ENCODE data around the gene PARL.

DNA sequence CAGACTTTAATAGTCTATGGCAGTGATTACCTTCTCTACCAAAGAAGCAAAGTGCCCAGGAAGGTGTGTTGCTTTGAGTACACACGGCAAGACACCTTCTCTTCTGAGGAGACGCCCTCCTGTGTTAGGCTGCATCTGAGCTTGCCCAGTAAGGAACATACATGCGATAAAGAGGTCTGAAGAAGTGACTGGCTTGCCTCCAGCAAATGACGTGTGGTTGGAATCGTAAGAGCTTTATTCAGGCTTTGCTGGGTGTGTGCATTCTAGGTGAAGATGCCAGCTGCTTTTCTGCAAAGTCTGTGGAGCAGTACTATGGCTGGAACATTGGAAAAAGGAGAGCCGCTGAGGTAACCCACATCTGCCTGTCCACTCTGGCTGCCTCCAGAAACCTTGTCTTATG is 81.7 kb downstream of the PARL start:
- TF ChIP-seq, protein P1, sequence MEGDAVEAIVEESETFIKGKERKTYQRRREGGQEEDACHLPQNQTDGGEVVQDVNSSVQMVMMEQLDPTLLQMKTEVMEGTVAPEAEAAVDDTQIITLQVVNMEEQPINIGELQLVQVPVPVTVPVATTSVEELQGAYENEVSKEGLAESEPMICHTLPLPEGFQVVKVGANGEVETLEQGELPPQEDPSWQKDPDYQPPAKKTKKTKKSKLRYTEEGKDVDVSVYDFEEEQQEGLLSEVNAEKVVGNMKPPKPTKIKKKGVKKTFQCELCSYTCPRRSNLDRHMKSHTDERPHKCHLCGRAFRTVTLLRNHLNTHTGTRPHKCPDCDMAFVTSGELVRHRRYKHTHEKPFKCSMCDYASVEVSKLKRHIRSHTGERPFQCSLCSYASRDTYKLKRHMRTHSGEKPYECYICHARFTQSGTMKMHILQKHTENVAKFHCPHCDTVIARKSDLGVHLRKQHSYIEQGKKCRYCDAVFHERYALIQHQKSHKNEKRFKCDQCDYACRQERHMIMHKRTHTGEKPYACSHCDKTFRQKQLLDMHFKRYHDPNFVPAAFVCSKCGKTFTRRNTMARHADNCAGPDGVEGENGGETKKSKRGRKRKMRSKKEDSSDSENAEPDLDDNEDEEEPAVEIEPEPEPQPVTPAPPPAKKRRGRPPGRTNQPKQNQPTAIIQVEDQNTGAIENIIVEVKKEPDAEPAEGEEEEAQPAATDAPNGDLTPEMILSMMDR (IDR thresholded peaks at IDR 0.05), result no peak
- no peak for TF ChIP-seq EP300 (IDR thresholded peaks at IDR 0.05)
- TF ChIP-seq POLR2A (IDR thresholded peaks at IDR 0.05), result no peak

Data from tibial nerve (tissue), 4 donors.